Tibial nerve (tissue), 4 donors: Measurements from ENCODE around the gene SLC9A2. TPM values are rescaled to one million over a fixed set of nuclear protein-coding genes. Genes with fewer than 3 reads are reported as not detected.

Experiments used
- DNase-seq, 2 donors: peaks; one replicate each; pipeline ENCODE4 v3.0.0-alpha.2; 2019; ENCODE audit warnings: low spot score in 2 of 2
- H3K27ac ChIP-seq, 4 donors: fragments of 200-600 bp; sonication (generic) in 3 of 4; one replicate each; pipeline ENCODE4 v1.5.1; 2017 to 2019; ENCODE audit warnings: mild to moderate bottlenecking in 1 of 4
- H3K27me3 ChIP-seq, 2 donors: fragments of 200-600 bp; sonication (generic) in 1 of 2; one replicate each; pipeline versions ENCODE4 v1.5.1 to v1.6.0; 2017 to 2019
- H3K36me3 ChIP-seq, 3 donors: fragments of 200-600 bp; sonication (generic); one replicate each; pipeline ENCODE4 v1.5.1; 2018 to 2019
- H3K4me1 ChIP-seq, 4 donors: fragments of 200-600 bp; sonication (generic) in 3 of 4; one replicate each; pipeline ENCODE4 v1.5.1; 2017 to 2019
- H3K4me3 ChIP-seq, 4 donors: fragments of 200-600 bp; sonication (generic) in 3 of 4; one replicate each; pipeline ENCODE4 v1.5.1; 2017 to 2019; ENCODE audit warnings: mild to moderate bottlenecking in 1 of 4, moderate library complexity in 1 of 4
- H3K9me3 ChIP-seq, 4 donors: fragments of 200-600 bp; sonication (generic) in 3 of 4; one replicate each; pipeline ENCODE4 v1.5.1; 2017 to 2019
- EP300 ChIP-seq, 2 donors: sonication (generic); formaldehyde crosslinking; IDR thresholded peaks; one replicate each; pipeline ENCODE4 v1.6.1; 2017; ENCODE audit warnings: antibody characterized with exemption in 2 of 2, mild to moderate bottlenecking in 1 of 2
- POLR2A ChIP-seq, 2 donors: fragments of 450-650 bp; IDR thresholded peaks; one replicate each; pipeline ENCODE4 v1.6.1; 2017; ENCODE audit warnings: antibody characterized with exemption in 2 of 2, mild to moderate bottlenecking in 2 of 2, moderate library complexity in 2 of 2
- WGBS, 2 donors: methylation state at CpG; one replicate each; pipeline ENCODE4 v1.1.5; 2018; 5-methylcytosine and 5-hydroxymethylcytosine counted together
- total RNA-seq, 4 donors: library from RNA; depleted of rRNA; stranded (reverse); fragments of >200 nt; gene quantifications; one replicate each; pipeline ENCODE4 v1.1.0, GENCODE V29; 2016
- TF ChIP-seq, protein P1 (sequence below), 5 experiments: fragments of 200-600 bp in 3 of 5; fragments of 450-650 bp in 2 of 5; sonication (generic) in 3 of 5; IDR thresholded peaks; one replicate each; pipeline ENCODE4 v1.5.1; 2016 to 2019; ENCODE audit warnings: antibody characterized with exemption in 5 of 5, mild to moderate bottlenecking in 3 of 5, moderate library complexity in 2 of 5

Gene SLC9A2
- total RNA-seq, 4 donors from 2014 or later, result under 0.01 TPM; not detected in 3

- DNase-seq, result no peak
- TF ChIP-seq, protein P1, sequence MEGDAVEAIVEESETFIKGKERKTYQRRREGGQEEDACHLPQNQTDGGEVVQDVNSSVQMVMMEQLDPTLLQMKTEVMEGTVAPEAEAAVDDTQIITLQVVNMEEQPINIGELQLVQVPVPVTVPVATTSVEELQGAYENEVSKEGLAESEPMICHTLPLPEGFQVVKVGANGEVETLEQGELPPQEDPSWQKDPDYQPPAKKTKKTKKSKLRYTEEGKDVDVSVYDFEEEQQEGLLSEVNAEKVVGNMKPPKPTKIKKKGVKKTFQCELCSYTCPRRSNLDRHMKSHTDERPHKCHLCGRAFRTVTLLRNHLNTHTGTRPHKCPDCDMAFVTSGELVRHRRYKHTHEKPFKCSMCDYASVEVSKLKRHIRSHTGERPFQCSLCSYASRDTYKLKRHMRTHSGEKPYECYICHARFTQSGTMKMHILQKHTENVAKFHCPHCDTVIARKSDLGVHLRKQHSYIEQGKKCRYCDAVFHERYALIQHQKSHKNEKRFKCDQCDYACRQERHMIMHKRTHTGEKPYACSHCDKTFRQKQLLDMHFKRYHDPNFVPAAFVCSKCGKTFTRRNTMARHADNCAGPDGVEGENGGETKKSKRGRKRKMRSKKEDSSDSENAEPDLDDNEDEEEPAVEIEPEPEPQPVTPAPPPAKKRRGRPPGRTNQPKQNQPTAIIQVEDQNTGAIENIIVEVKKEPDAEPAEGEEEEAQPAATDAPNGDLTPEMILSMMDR (IDR thresholded peaks at IDR 0.05), result no peak
- no peak for TF ChIP-seq POLR2A (IDR thresholded peaks at IDR 0.05)
- TF ChIP-seq EP300 (IDR thresholded peaks at IDR 0.05), result no peak
- H3K27me3 ChIP-seq, result no peaks in the 10 kb centered on the region
- WGBS, 2 donors, result 80 to 88% methylated on average over 4 of the region's 4 CpGs
- H3K4me3 ChIP-seq, result no peak overlapping the region
- no peaks in the 10 kb centered on the region for H3K9me3 ChIP-seq
- no peaks in the 10 kb centered on the region for H3K4me1 ChIP-seq
- no peaks in the 10 kb centered on the region for H3K36me3 ChIP-seq
- no peak overlapping the region for H3K27ac ChIP-seq
Observed at GRCh38 chr2:102632380-102633175, 13.2 kb downstream of the SLC9A2 start.

- 81 to 89% methylated on average over 6 of the region's 6 CpGs for WGBS, 2 donors
- Histone ChIP-seq H3K4me3 (no peak overlapping the region), H3K36me3 (no peaks in the 10 kb centered on the region), H3K27ac (no peak overlapping the region), H3K27me3 (no peaks in the 10 kb centered on the region), H3K9me3 (no peaks in the 10 kb centered on the region), H3K4me1 (no peaks in the 10 kb centered on the region)
- DNase-seq, result no peak
- TF ChIP-seq EP300 (IDR thresholded peaks at IDR 0.05) (no peak), POLR2A (IDR thresholded peaks at IDR 0.05) (no peak)
- TF ChIP-seq, protein P1 (IDR thresholded peaks at IDR 0.05), result no peak
Observed at GRCh38 chr2:102634831-102635241, 15.5 kb downstream of the SLC9A2 start.

DNA sequence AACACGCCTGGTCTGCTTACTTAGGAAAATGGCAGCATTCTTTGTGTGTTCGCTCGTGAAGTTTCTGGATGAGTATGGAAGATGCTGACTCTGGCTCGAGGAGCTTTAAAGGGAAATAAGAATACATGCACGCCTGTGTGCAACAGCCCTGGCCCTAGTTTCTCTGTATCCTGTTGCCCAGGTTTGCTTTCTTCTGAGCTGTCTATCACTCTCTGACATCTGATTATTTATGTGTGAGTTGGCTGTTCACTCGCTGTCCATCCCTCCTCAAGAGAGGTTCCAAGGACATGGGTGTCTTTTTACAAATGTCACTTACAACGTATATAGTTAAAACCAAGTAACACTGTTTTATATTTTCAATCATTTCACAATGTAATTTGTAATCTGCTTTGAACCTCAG is 16.0 kb downstream of the SLC9A2 start:
- H3K9me3 ChIP-seq, result no peaks in the 10 kb centered on the region
- TF ChIP-seq, protein P1 (IDR thresholded peaks at IDR 0.05), result no peak
- TF ChIP-seq EP300 (IDR thresholded peaks at IDR 0.05) (no peak), POLR2A (IDR thresholded peaks at IDR 0.05) (no peak)
- DNase-seq, result no peak
- H3K27ac ChIP-seq, result no peak overlapping the region
- no peak overlapping the region for H3K4me3 ChIP-seq
- no peaks in the 10 kb centered on the region for H3K36me3 ChIP-seq
- 89 to 90% methylated on average over 7 of the region's 7 CpGs for WGBS, 2 donors
- no peaks in the 10 kb centered on the region for H3K27me3 ChIP-seq
- no peaks in the 10 kb centered on the region for H3K4me1 ChIP-seq

GRCh38 chr2:102636283-102636907 is 17.0 kb downstream of the SLC9A2 start:
- H3K27me3 ChIP-seq, result no peaks in the 10 kb centered on the region
- DNase-seq, result no peak
- TF ChIP-seq EP300 (IDR thresholded peaks at IDR 0.05), result no peak
- TF ChIP-seq POLR2A (IDR thresholded peaks at IDR 0.05), result no peak
- H3K27ac ChIP-seq, result no peak overlapping the region
- H3K4me1 ChIP-seq, result no peaks in the 10 kb centered on the region
- no peak overlapping the region for H3K4me3 ChIP-seq
- H3K36me3 ChIP-seq, result no peaks in the 10 kb centered on the region
- 70 to 83% methylated on average over 5 of the region's 5 CpGs for WGBS, 2 donors
- H3K9me3 ChIP-seq, result no peaks in the 10 kb centered on the region

DNA sequence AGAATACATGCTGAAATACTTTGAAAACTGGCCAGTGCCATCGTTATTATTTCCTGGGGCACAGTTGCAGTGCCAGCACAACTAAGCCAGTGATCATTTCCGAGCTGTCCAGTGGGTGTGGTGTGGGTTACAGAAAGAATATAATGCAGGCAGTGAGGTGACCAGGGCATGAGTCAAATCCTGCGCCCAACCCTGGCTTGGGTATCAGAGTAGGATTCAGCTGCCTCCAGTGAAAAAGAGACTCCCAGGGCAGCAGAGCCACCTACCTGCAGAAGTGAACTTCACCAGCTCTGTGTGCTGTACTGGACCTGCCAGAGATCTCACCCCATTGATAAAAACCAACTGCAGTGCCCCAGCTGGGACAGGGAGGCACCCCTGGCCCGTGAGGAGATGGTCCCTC is 18.0 kb downstream of the SLC9A2 start:
- H3K27ac ChIP-seq, result no peak overlapping the region
- H3K9me3 ChIP-seq, result no peaks in the 10 kb centered on the region
- TF ChIP-seq POLR2A (IDR thresholded peaks at IDR 0.05) (no peak), EP300 (IDR thresholded peaks at IDR 0.05) (no peak)
- TF ChIP-seq, protein P1 (IDR thresholded peaks at IDR 0.05), result no peak
- WGBS, 2 donors, result 74 to 80% methylated on average over 4 of the region's 4 CpGs
- no peaks in the 10 kb centered on the region for H3K36me3 ChIP-seq
- H3K4me3 ChIP-seq, result no peak overlapping the region
- no peaks in the 10 kb centered on the region for H3K27me3 ChIP-seq
- no peak for DNase-seq
- H3K4me1 ChIP-seq, result no peaks in the 10 kb centered on the region
